ENCODE measurements around the gene ISOC1.

Gene ISOC1

GRCh38 chr5:129137637-129138036 lies 43.1 kb downstream of the ISOC1 start:
- DNase-seq: no peak

GRCh38 chr5:129141078-129141477 lies 46.5 kb downstream of the ISOC1 start:
- no peak for DNase-seq

GRCh38 chr5:129141696-129142095 lies 47.1 kb downstream of the ISOC1 start:
- DNase-seq: no peak

GRCh38 chr5:129155876-129156275 lies 61.3 kb downstream of the ISOC1 start:
- DNase-seq: no peak

- DNase-seq: no peak
These were observed 67.3 kb downstream of the ISOC1 start for GRCh38 chr5:129161830-129162229.
